MCF 10A (cell line): ENCODE data around the gene LRRC2. TPM values are rescaled to one million over a fixed set of nuclear protein-coding genes. Genes with fewer than 3 reads are reported as not detected.

Source experiments
- BruUV-seq: library from RNA; stranded (reverse); fragments of 400-500 nt; replicated peaks from 2 replicates; lab custom pipeline; 2021; lab: Mats Ljungman, UMichigan
- CTCF ChIA-PET: fragments of 300-600 bp; sonication (Branson Sonifier 250); formaldehyde crosslinking; extraction: SDS; loops from one replicate; lab custom pipeline; 2021; ENCODE audit warnings: antibody characterized with exemption, inconsistent platforms; lab: Yijun Ruan, JAX
- POLR2A ChIA-PET: fragments of 300-600, 350-650 bp; sonication (Branson Sonifier 250); formaldehyde crosslinking; extraction: SDS; loops from one replicate; lab custom pipeline; 2020; ENCODE audit warnings: antibody characterized with exemption, inconsistent platforms; lab: Yijun Ruan, JAX
- DNase-seq: peaks from one replicate; pipeline ENCODE4 v3.0.0-alpha.2; 2018; ENCODE audit not compliant: unreplicated experiment
- H3K27ac Mint-ChIP-seq: one replicate; pipeline ENCODE4 v1.8.0; 2022; ENCODE audit warnings: mild to moderate bottlenecking, low read depth, mixed read lengths; ENCODE audit not compliant: unreplicated experiment
- H3K27me3 Mint-ChIP-seq: one replicate; pipeline ENCODE4 v1.8.0; 2022; ENCODE audit warnings: mixed read lengths; ENCODE audit not compliant: insufficient read depth, unreplicated experiment
- H3K36me3 Mint-ChIP-seq: one replicate; pipeline ENCODE4 v1.8.0; 2022; ENCODE audit warnings: mild to moderate bottlenecking, moderate library complexity, mixed read lengths; ENCODE audit not compliant: insufficient read depth, unreplicated experiment
- H3K4me1 Mint-ChIP-seq: one replicate; pipeline ENCODE4 v1.8.0; 2022; ENCODE audit warnings: mixed read lengths; ENCODE audit not compliant: insufficient read depth, unreplicated experiment
- H3K4me3 Mint-ChIP-seq: one replicate; pipeline ENCODE4 v1.8.0; 2022; ENCODE audit warnings: mild to moderate bottlenecking, moderate library complexity, mixed read lengths; ENCODE audit not compliant: unreplicated experiment
- H3K9me3 Mint-ChIP-seq: one replicate; pipeline ENCODE4 v1.8.0; 2022; ENCODE audit warnings: mixed read lengths; ENCODE audit not compliant: unreplicated experiment
- CTCF ChIP-seq: fragments of 200-600 bp; IDR thresholded peaks from one replicate; pipeline ENCODE4 v1.8.0; 2022; ENCODE audit warnings: antibody characterized with exemption, mild to moderate bottlenecking; ENCODE audit not compliant: unreplicated experiment
- intact Hi-C: fragments of 100-400 bp; cut with micrococcal nuclease; formaldehyde crosslinking; loops from 2 replicates; pipeline ENCODE4 v1.14.1; 2022
- total RNA-seq: library from RNA; stranded (reverse); gene quantifications from 2 replicates; pipeline ENCODE4 v1.2.3, GENCODE V29; 2022

Gene LRRC2
- total RNA-seq, 1 experiment from 2014 or later: not detected

- no peak overlapping the region for H3K4me3 Mint-ChIP-seq
- H3K36me3 Mint-ChIP-seq: no peaks in the 10 kb centered on the region
- peaks cover 6% of the 10 kb centered on the region for H3K4me1 Mint-ChIP-seq
- H3K9me3 Mint-ChIP-seq: peaks cover 7% of the 10 kb centered on the region
- BruUV-seq: no TSS peak
- no peak for TF ChIP-seq CTCF
- DNase-seq: no peak
- intact Hi-C loops: no loop called here
- H3K27me3 Mint-ChIP-seq: no peaks in the 10 kb centered on the region
- no peak overlapping the region for H3K27ac Mint-ChIP-seq
- ChIA-PET CTCF (interaction anchor here (0.6 to 1.4 kb wide), 4 partner anchors 11 to 102 kb away, joined by 3 to 7 read pairs (median 3); no protein-coding TSS in a partner anchor), POLR2A (interaction anchor here (0.7 to 1.0 kb wide), 2 partner anchors 16 to 139 kb away, joined by 3 read pairs; no protein-coding TSS in a partner anchor)
Observed at GRCh38 chr3:46537779-46538178, 28.3 kb downstream of the LRRC2 start.

- Mint-ChIP-seq H3K36me3 (no peaks in the 10 kb centered on the region), H3K9me3 (peaks cover 7% of the 10 kb centered on the region), H3K4me1 (peaks cover 3% of the 10 kb centered on the region), H3K27ac (no peak overlapping the region), H3K27me3 (no peaks in the 10 kb centered on the region), H3K4me3 (no peak overlapping the region)
- no TSS peak for BruUV-seq
- ChIA-PET CTCF (no interaction called here), POLR2A (interaction anchor here (1.0 kb wide), 1 partner anchor 15 kb away, joined by 3 read pairs; no protein-coding TSS in a partner anchor)
- no peak for DNase-seq
- TF ChIP-seq CTCF: no peak
- intact Hi-C loops: no loop called here
Observed at GRCh38 chr3:46537316-46537715, 28.8 kb downstream of the LRRC2 start.

GRCh38 chr3:46536758-46537157 is 29.3 kb downstream of the LRRC2 start:
- CTCF ChIA-PET: no interaction called here
- POLR2A ChIA-PET: no interaction called here
- intact Hi-C loops: no loop called here
- no peaks in the 10 kb centered on the region for H3K27me3 Mint-ChIP-seq
- BruUV-seq: no TSS peak
- DNase-seq: no peak
- H3K27ac Mint-ChIP-seq: no peak overlapping the region
- no peak overlapping the region for H3K4me3 Mint-ChIP-seq
- TF ChIP-seq CTCF: no peak
- no peaks in the 10 kb centered on the region for H3K36me3 Mint-ChIP-seq
- no peaks in the 10 kb centered on the region for H3K4me1 Mint-ChIP-seq
- H3K9me3 Mint-ChIP-seq: peaks cover 7% of the 10 kb centered on the region

GRCh38 chr3:46535746-46536145 is 30.4 kb downstream of the LRRC2 start:
- peaks cover 7% of the 10 kb centered on the region for H3K9me3 Mint-ChIP-seq

More at GRCh38 chr3:46535746-46536145, 30.4 kb downstream of the LRRC2 start:
- no peaks in the 10 kb centered on the region for H3K27me3 Mint-ChIP-seq
- H3K36me3 Mint-ChIP-seq: no peaks in the 10 kb centered on the region
- no peak for TF ChIP-seq CTCF
- no peak overlapping the region for H3K27ac Mint-ChIP-seq
- intact Hi-C loops: no loop called here
- DNase-seq: no peak
- no TSS peak for BruUV-seq
- H3K4me1 Mint-ChIP-seq: no peaks in the 10 kb centered on the region
- POLR2A ChIA-PET: no interaction called here
- CTCF ChIA-PET: interaction anchor here (0.5 kb wide), 1 partner anchor 1559 kb away, joined by 3 read pairs; no protein-coding TSS in a partner anchor
- no peak overlapping the region for H3K4me3 Mint-ChIP-seq
